Esophagus muscularis mucosa (tissue), 4 donors: ENCODE measurements around the gene FRAS1.
"Not testable (repeated sequence)": the region's sequence is repeated elsewhere in the genome, so short reads cannot be mapped to it uniquely, and the experiment has no call there.

ENCODE experiments used
- EP300 ChIP-seq: sonication (generic); formaldehyde crosslinking; IDR thresholded peaks from one replicate; pipeline ENCODE4 v1.6.1; 2017; ENCODE audit warnings: antibody characterized with exemption
- POLR2A ChIP-seq: fragments of 450-650 bp; IDR thresholded peaks from one replicate; pipeline ENCODE4 v1.6.1; 2017; ENCODE audit warnings: antibody characterized with exemption, moderate library complexity, mild to moderate bottlenecking, low read depth
- POLR2AphosphoS5 ChIP-seq, 2 donors: sonication (generic); formaldehyde crosslinking; IDR thresholded peaks; one replicate each; pipeline ENCODE4 v1.6.1; 2017; ENCODE audit warnings: antibody characterized with exemption in 2 of 2
- TF ChIP-seq, protein P1 (sequence below), 3 experiments: fragments of 200-600 bp in 2 of 3; fragments of 450-650 bp in 1 of 3; sonication (generic) in 2 of 3; IDR thresholded peaks; one replicate each; pipeline ENCODE4 v1.5.1; 2017 to 2019; ENCODE audit warnings: antibody characterized with exemption in 3 of 3, mild to moderate bottlenecking in 2 of 3, moderate library complexity in 1 of 3

DNA sequence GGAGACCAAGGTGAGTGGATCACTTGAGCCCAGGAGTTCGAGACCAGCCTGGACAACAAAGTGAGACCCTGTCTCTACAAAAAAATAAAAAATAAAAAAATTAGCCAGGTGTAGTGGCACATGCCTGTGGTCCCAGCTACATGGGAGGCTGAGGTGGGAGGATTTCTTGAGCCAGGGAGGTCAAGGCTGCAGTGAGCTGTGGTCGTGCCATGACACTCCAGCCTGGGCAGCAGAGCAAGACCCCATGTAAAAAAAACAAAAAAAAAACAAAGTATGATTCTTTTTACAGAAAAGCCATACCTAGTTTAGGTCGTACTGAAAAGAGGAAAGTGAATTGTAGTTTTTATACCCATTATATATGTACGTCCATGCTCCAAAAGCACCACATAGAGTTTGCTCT lies 151.8 kb downstream of the FRAS1 start:
- TF ChIP-seq, protein P1, sequence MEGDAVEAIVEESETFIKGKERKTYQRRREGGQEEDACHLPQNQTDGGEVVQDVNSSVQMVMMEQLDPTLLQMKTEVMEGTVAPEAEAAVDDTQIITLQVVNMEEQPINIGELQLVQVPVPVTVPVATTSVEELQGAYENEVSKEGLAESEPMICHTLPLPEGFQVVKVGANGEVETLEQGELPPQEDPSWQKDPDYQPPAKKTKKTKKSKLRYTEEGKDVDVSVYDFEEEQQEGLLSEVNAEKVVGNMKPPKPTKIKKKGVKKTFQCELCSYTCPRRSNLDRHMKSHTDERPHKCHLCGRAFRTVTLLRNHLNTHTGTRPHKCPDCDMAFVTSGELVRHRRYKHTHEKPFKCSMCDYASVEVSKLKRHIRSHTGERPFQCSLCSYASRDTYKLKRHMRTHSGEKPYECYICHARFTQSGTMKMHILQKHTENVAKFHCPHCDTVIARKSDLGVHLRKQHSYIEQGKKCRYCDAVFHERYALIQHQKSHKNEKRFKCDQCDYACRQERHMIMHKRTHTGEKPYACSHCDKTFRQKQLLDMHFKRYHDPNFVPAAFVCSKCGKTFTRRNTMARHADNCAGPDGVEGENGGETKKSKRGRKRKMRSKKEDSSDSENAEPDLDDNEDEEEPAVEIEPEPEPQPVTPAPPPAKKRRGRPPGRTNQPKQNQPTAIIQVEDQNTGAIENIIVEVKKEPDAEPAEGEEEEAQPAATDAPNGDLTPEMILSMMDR (IDR thresholded peaks at IDR 0.05) = not testable (repeated sequence)
- TF ChIP-seq POLR2A; POLR2AphosphoS5 (IDR thresholded peaks at IDR 0.05); EP300: not testable (repeated sequence)
